Transverse colon (tissue), 3 donors: ENCODE data around the gene CHST3.

ENCODE experiments used
- EP300 ChIP-seq: sonication (generic); formaldehyde crosslinking; IDR thresholded peaks from one replicate; pipeline ENCODE4 v1.6.1; 2017; ENCODE audit warnings: antibody characterized with exemption, low read depth
- POLR2A ChIP-seq: fragments of 450-650 bp; IDR thresholded peaks from one replicate; pipeline ENCODE4 v1.6.1; 2016; ENCODE audit warnings: antibody characterized with exemption, mild to moderate bottlenecking, moderate library complexity
- TF ChIP-seq, protein P1 (sequence below), 5 experiments: fragments of 200-600 bp in 3 of 5; fragments of 450-650 bp in 2 of 5; sonication (generic) in 3 of 5; IDR thresholded peaks; 1 replicate in 2 of 5; 2 replicates in 3 of 5; pipeline ENCODE4 v1.5.1; 2016 to 2017; ENCODE audit warnings: antibody characterized with exemption in 5 of 5, inconsistent platforms in 3 of 5, mild to moderate bottlenecking in 2 of 5, moderate library complexity in 1 of 5

DNA sequence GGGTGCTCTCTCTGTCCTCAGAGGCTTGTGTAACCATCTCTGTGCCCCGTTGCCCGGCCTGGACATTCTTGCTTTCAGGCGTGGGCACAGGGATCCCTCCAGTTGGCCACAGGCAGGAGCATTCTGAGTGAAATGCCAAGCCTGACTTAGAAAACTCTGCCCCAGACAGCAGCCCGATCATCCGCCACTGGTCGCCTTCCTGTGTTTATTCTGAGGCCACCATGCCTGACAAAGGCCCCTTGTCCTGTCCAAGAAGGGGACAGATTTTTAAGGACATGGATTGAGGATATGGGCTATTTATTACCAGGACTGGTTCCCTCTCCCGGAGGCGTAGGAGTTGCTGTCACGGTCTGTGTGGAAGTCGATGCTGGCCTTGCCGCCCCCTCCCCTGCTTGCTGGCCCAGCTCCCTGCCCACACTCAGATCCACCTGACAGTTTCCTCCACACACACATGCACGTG lies 69.9 kb downstream of the CHST3 start:
- TF ChIP-seq, protein P1, sequence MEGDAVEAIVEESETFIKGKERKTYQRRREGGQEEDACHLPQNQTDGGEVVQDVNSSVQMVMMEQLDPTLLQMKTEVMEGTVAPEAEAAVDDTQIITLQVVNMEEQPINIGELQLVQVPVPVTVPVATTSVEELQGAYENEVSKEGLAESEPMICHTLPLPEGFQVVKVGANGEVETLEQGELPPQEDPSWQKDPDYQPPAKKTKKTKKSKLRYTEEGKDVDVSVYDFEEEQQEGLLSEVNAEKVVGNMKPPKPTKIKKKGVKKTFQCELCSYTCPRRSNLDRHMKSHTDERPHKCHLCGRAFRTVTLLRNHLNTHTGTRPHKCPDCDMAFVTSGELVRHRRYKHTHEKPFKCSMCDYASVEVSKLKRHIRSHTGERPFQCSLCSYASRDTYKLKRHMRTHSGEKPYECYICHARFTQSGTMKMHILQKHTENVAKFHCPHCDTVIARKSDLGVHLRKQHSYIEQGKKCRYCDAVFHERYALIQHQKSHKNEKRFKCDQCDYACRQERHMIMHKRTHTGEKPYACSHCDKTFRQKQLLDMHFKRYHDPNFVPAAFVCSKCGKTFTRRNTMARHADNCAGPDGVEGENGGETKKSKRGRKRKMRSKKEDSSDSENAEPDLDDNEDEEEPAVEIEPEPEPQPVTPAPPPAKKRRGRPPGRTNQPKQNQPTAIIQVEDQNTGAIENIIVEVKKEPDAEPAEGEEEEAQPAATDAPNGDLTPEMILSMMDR (IDR thresholded peaks at IDR 0.05): no peak
- TF ChIP-seq POLR2A (no peak), EP300 (no peak)
